Measurements from ENCODE around the gene CARHSP1.
A peak's percentile ranks its signal among the peaks of the same experiment; 100 is the strongest.
"Not testable (repeated sequence)": the region's sequence is repeated elsewhere in the genome, so short reads cannot be mapped to it uniquely, and the experiment has no call there.

Gene CARHSP1

GRCh38 chr16:8828541-8829165, 40.2 kb downstream of the CARHSP1 start:
- no peak for DNase-seq (ENCODE audit: low spot score)

- DNase-seq (ENCODE audit: low spot score), result no peak
Measured at GRCh38 chr16:8826278-8826879, 42.4 kb downstream of the CARHSP1 start.

GRCh38 chr16:8822403-8822802, 46.4 kb downstream of the CARHSP1 start:
- no peak for DNase-seq (ENCODE audit: low spot score)

GRCh38 chr16:8819411-8820034, 49.3 kb downstream of the CARHSP1 start:
- DNase-seq (ENCODE audit: low spot score), result no peak

GRCh38 chr16:8818504-8819270, 50.1 kb downstream of the CARHSP1 start:
- peak; percentile 25 for DNase-seq (ENCODE audit: low spot score)

- no peak for DNase-seq (ENCODE audit: low spot score)
Measured at GRCh38 chr16:8816967-8817655, 51.7 kb downstream of the CARHSP1 start.

GRCh38 chr16:8814095-8814806, 54.6 kb downstream of the CARHSP1 start:
- no peak for DNase-seq (ENCODE audit: low spot score)

GRCh38 chr16:8812162-8812843, 56.5 kb downstream of the CARHSP1 start:
- no peak for DNase-seq (ENCODE audit: low spot score)

- DNase-seq (ENCODE audit: low spot score), result peak; percentile 69
Measured at GRCh38 chr16:8808613-8809353, 60.0 kb downstream of the CARHSP1 start.

GRCh38 chr16:8808009-8808408, 60.8 kb downstream of the CARHSP1 start:
- DNase-seq (ENCODE audit: low spot score), result no peak

- no peak for DNase-seq (ENCODE audit: low spot score)
Measured at GRCh38 chr16:8807189-8807588, 61.6 kb downstream of the CARHSP1 start.

GRCh38 chr16:8806272-8806983, 62.4 kb downstream of the CARHSP1 start:
- DNase-seq (ENCODE audit: low spot score), result peak; percentile 49

- no peak for DNase-seq (ENCODE audit: low spot score)
Measured at GRCh38 chr16:8804313-8804712, 64.5 kb downstream of the CARHSP1 start.

- not testable (repeated sequence) for DNase-seq (ENCODE audit: low spot score)
Measured at GRCh38 chr16:8803733-8804132, 65.1 kb downstream of the CARHSP1 start.
